HG02852 (cell line): ENCODE results near the gene ESRRA.

ENCODE experiments used
- ATAC-seq: cut with Tn5 transposase; IDR thresholded peaks from one replicate; pipeline ENCODE4 v1.9.1; 2021; ENCODE audit warnings: mild to moderate bottlenecking, moderate library complexity; ENCODE audit not compliant: unreplicated experiment

The ESRRA gene

DNA sequence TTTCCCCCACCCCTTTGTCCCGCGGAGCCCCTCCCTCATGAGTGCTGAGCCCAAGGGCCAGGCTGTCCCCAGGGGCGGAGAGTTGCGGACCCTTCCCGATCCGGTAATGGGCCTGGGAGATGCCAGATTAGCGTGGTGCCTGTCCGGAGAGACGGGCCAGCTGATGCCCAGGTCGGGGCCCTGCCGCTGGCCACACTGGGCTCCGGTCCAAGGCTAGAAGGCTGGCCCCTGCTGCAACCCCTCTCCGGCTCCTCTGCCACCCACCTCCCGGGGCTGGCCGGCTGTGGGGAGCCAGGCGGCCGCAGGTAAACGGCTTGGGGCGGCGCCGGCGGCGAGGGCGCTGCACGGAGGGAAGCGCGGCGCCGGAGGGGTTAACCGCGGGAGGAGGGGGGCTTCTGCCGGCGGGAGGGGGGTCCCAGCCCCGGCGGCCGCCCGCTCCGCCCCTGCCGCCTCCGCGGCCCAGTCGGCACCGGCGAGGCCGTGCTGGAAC lies 14.0 kb upstream of the ESRRA start, which contains the start of gene KCNK4:
KCNK4 (plus strand) TSS at position 41 of the 490 bp plus-strand sequence. CDS start 1,717 bp downstream, outside the sequence.
- no peak for ATAC-seq

DNA sequence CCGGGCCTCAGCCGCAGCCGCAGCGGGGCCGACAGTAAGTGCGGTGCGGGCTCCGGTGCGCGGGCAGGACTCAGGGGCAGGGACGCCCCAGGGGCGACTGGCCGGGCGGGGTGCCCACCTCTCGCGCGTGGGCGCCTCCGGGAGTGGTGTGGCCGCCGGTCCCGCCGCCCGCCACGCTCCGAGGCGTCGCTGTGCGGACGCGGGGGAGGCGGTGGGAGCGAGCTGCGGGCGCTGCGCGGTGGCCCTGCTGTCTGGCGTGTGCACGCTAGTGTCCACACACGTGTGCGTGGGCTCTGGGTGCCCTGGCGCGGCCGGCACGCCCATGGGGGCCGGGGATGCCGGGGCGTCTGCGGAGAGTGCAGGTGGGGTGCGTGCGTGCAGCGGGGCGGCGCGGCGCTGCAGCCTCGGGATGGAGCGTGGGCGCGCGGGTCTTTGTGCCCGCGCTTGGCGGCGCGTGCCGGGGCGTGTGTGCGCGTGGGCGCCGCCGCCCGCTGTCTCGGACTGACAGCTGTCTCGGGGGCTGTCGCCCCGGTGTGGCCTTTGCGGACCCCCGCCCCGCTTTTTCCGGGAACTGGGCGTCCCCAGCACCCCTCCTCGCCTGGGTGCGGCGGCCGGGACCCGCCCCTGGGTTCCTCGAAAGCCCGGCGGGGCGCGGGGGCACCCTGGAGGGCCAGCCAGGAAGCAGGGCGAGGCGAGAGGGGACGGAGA lies 13.4 kb upstream of the ESRRA start:
- ATAC-seq = no peak

- no peak for ATAC-seq
Observed at GRCh38 chr11:64292460-64293254, 12.7 kb upstream of the ESRRA start.

- no peak for ATAC-seq
Observed at GRCh38 chr11:64294774-64295173, 10.6 kb upstream of the ESRRA start.

- no peak for ATAC-seq
Observed at GRCh38 chr11:64295760-64296159, 9.6 kb upstream of the ESRRA start.

GRCh38 chr11:64296236-64296635 lies 9.1 kb upstream of the ESRRA start:
- ATAC-seq = no peak

- no peak for ATAC-seq
Observed at GRCh38 chr11:64296830-64297698, 8.3 kb upstream of the ESRRA start.

DNA sequence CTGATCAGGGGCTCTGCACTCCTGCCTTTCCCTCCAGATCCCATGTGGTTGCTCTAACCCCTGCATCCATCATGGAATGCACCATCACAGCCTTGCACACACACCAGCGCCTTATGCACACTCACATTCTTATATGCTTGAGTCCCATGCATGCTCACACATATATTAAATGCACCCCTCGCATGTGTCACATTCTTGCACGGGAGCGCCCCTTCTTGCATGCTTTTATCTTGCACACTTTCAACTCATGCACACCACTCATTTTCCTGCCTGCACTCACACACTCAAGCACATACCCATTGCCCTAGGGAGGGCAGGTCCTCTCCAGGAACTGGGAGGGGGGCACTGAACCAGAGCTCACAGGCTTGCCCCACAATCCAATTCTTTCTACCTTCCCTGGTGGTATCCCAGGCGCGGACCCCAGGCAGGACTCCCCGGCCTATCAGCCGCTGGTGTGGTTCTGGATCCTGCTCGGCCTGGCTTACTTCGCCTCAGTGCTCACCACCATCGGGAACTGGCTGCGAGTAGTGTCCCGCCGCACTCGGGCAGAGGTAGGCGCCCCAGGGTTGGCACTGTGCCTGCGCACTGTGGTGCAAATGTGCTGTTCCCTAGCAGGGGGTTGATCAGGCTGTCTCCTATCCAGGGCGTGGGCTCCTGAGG lies 7.5 kb upstream of the ESRRA start:
- ATAC-seq = no peak

- no peak for ATAC-seq
Observed at GRCh38 chr11:64298966-64299846, 6.1 kb upstream of the ESRRA start.

DNA sequence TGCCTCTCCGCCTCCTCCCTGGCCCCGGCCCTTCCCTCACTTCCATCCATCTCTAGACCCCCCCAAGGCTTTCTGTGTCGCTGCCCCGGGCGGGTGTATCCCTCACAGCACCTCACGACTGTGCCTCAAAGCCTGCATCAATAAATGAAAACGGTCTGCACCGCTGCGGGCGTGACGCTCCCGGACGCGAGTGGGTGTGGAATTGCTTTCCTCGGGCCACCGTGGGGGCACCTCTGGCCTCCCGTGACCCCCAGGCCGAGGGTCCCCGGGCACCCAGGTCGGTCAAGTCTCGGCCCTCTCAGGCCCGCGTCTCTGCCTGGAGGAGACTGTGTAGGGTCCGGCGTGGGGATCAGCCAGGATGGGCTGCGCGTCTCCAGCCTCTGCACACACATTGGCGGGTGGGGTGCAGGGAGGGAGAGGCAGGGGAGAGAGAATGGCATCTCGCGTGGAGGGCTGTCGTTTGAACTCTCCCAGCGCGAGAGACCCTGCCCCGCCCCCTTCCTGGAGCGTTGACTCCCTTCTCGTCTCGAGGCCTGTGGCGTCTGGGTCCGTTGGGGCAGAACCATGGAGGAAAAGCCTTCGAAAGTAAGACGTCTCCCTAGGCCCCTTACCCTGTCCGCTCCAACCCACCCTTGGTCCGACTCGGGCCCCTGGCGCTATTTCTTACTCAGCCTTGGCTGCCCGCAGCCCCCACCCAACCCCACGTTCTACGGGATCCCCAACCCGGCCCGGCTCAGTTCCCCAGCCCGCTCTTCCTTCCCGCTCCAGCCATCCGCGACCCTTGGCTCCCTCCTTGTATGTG lies 5.3 kb upstream of the ESRRA start, which contains the start of gene CATSPERZ:
CATSPERZ (plus strand) TSS at position 512 of the 802 bp plus-strand sequence; CDS start at position 565, 53 bp downstream.
- no peak for ATAC-seq

- no peak for ATAC-seq
Observed at GRCh38 chr11:64303109-64304031, 2.0 kb upstream of the ESRRA start.

DNA sequence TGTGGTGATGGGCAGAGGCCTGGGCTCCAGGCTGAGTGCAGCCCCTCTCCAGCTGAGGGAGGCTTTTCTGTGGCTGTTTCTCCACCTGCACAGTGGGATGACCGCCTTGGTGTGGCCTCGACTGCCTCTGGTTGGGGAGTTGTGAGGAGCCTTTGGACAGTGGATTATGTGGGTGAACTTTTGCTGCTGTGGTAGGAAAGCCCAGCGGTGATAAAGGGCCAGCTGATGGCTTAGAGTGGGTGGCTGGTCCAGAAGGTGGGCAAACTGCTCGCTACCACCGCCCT lies 1.4 kb upstream of the ESRRA start:
- no peak for ATAC-seq

DNA sequence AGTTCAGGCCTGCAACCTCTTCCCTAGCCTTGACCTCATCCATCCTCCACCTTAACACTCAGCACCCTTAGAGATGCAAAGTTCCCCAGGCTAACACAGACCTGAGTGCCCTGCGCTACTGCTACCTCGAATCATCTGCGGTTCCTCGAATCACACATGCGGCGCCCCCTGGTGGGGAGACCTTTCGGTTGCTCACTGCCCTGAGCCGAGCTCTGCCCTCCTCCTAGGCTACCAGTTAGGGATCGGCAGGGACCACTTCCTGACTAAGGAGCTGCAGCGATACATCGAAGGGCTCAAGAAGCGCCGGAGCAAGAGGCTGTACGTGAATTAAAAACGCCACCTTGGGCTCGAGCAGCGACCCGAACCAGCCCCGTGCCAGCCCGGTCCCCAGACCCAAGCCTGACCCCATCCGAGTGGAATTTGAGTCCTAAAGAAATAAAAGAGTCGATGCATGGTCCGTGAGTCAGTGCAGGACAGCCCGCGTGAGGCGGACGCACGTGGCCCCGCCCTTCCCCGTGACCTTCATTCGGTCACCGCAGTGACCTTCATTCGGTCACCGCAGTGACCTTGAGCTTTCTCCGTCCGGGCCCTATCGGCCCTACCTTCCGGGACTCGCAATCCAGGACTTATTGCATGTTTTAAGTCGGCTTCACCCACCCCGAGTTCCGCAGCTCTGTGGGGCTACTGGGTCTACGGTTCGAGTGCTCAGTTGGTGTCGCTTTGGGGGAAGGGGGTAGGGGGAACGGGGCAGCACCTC lies 830 bp upstream of the ESRRA start:
- peak; percentile 35 for ATAC-seq

GRCh38 chr11:64305691-64306562 lies 603 bp downstream of the ESRRA start:
- peak; percentile 26 for ATAC-seq

DNA sequence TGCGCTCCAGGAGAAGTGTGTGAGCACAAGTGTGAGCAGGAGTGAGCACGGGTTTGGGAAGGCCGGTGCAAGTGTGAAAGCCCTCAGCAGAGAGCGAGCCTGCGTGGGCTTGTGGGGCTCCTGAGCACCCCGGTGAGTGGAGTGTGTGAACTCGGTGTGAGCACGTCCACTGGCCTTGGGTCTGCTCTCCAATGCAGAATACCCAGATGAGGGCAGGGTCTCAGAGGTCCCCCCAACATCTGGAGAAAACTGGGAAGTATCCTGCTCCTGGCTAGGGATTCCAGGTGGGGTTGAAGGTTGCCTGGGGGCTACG lies 1.2 kb downstream of the ESRRA start:
- no peak for ATAC-seq

GRCh38 chr11:64306876-64307622 lies 1.7 kb downstream of the ESRRA start:
- no peak for ATAC-seq
